ENCODE results near the gene SLC16A11.

GRCh38 chr17:7043182-7043496 lies 753 bp downstream of the SLC16A11 start:
- TF ChIP-seq POLR2A (IDR thresholded peaks at IDR 0.05; ENCODE audit: low read depth, low read length), result no peak
- no peak for TF ChIP-seq POLR2AphosphoS5 (IDR thresholded peaks at IDR 0.05; ENCODE audit: low read depth, low read length)
